ENCODE data around the gene TRIM10. TPM values are rescaled to one million over a fixed set of nuclear protein-coding genes. Genes with fewer than 3 reads are reported as not detected.

TRIM10 gene
- total and polyA plus RNA-seq, 2 experiments from 2014 or later: 0.11 TPM; not detected in 1

DNA sequence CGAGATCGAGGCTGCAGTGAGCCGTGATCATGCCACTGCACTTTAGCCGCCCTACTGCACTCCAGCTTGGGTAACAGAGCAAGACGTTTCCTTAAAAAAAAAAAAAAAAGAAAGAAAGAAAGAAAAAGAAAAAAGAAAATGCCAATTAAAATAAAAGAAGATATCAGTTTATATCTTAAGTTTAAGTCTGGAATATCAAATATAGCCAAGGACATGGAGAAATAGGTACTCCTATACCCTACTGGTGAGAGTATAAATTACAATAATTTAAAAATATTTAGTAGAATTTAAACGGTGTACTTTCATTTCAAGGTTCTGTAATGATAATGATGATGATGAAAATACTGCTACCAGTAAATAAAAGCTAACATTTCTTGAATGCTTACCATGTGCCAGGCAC lies 44.3 kb downstream of the TRIM10 start:
- Histone ChIP-seq H3K4me3 (no peak overlapping the region), H3K79me2 (ENCODE audit: insufficient read depth) (no peaks in the 10 kb centered on the region), H3K9me3 (ENCODE audit: low read depth) (no peaks in the 10 kb centered on the region), H3F3A (ENCODE audit: insufficient read depth) (no peaks in the 10 kb centered on the region), H3K4me1 (ENCODE audit: insufficient read depth) (0 out of 2 replicates have a peak, but pooled peaks cover 3% of the 10 kb centered on the region), H3K27me3 (replicated peaks; ENCODE audit: insufficient read depth) (peaks cover 24% of the 10 kb centered on the region), H2AFZ (no peak overlapping the region), H3K4me2 (ENCODE audit: unreplicated experiment) (no peak overlapping the region), H4K20me1 (ENCODE audit: insufficient read depth) (no peaks in the 10 kb centered on the region), H3K9ac (no peak overlapping the region), H3K36me3 (ENCODE audit: low read depth) (no peaks in the 10 kb centered on the region), H3K9me2 (ENCODE audit: insufficient read depth) (no peaks in the 10 kb centered on the region), H3K27ac (no peak overlapping the region)
- TF ChIP-seq EZH2 (IDR thresholded peaks at IDR 0.05; ENCODE audit: insufficient read depth, poor library complexity, severe bottlenecking) (no peak), EZH2phosphoT487 (IDR thresholded peaks at IDR 0.05; ENCODE audit: insufficient read depth, low read depth) (no peak)
- WGBS, 2 experiments (ENCODE audit: low coverage in 1 of 2, low lambda C conversion rate in 2 of 2, missing lambda C conversion rate in 2 of 2): 57 to 60% methylated on average over 6 of the region's 6 CpGs
- in situ Hi-C loops (cut with MboI): no loop called here
- DNase-seq: no peak

GRCh38 chr6:30113841-30114240 lies 47.2 kb downstream of the TRIM10 start:
- in situ Hi-C loops (cut with MboI): no loop called here
- H3K9me2 ChIP-seq (ENCODE audit: insufficient read depth): no peaks in the 10 kb centered on the region
- TF ChIP-seq EZH2 (IDR thresholded peaks at IDR 0.05; ENCODE audit: insufficient read depth, poor library complexity, severe bottlenecking) (no peak), EZH2phosphoT487 (IDR thresholded peaks at IDR 0.05; ENCODE audit: insufficient read depth, low read depth) (no peak)
- H3K79me2 ChIP-seq (ENCODE audit: insufficient read depth): no peaks in the 10 kb centered on the region
- no peaks in the 10 kb centered on the region for H3K4me1 ChIP-seq (ENCODE audit: insufficient read depth)
- H3K27ac ChIP-seq: no peak overlapping the region
- H3K27me3 ChIP-seq (replicated peaks; ENCODE audit: insufficient read depth): peaks cover 47% of the 10 kb centered on the region
- no peaks in the 10 kb centered on the region for H4K20me1 ChIP-seq (ENCODE audit: insufficient read depth)
- no peak overlapping the region for H3K9ac ChIP-seq
- no peak overlapping the region for H3K4me3 ChIP-seq
- DNase-seq: no peak
- H3F3A ChIP-seq (ENCODE audit: insufficient read depth): no peaks in the 10 kb centered on the region
- WGBS, 2 experiments (ENCODE audit: low coverage in 1 of 2, low lambda C conversion rate in 2 of 2, missing lambda C conversion rate in 2 of 2): 21 to 29% methylated on average over 1 of the region's 1 CpG
- H3K36me3 ChIP-seq (ENCODE audit: low read depth): no peaks in the 10 kb centered on the region
- no peak overlapping the region for H2AFZ ChIP-seq
- no peak overlapping the region for H3K4me2 ChIP-seq (ENCODE audit: unreplicated experiment)
- H3K9me3 ChIP-seq (ENCODE audit: low read depth): no peaks in the 10 kb centered on the region

GRCh38 chr6:30113003-30113759 lies 47.8 kb downstream of the TRIM10 start, which contains the start of gene TRIM31:
Gene TRIM31, minus strand, starts transcription at chr6:30113090. Its CDS starts 285 bp downstream, at chr6:30112805.
- TF ChIP-seq EZH2phosphoT487 (IDR thresholded peaks at IDR 0.05; ENCODE audit: insufficient read depth, low read depth) (no peak), EZH2 (IDR thresholded peaks at IDR 0.05; ENCODE audit: insufficient read depth, poor library complexity, severe bottlenecking) (no peak)

GRCh38 chr6:30112402-30112994 lies 48.5 kb downstream of the TRIM10 start:
- TF ChIP-seq EZH2phosphoT487 (IDR thresholded peaks at IDR 0.05; ENCODE audit: insufficient read depth, low read depth) (no peak), EZH2 (IDR thresholded peaks at IDR 0.05; ENCODE audit: insufficient read depth, poor library complexity, severe bottlenecking) (no peak)
- DNase-seq: no peak
- 53 to 57% methylated on average over 10 of the region's 10 CpGs for WGBS, 2 experiments (ENCODE audit: low coverage in 1 of 2, low lambda C conversion rate in 2 of 2, missing lambda C conversion rate in 2 of 2)
- Histone ChIP-seq H3K9me3 (ENCODE audit: low read depth) (no peaks in the 10 kb centered on the region), H3K4me3 (no peak overlapping the region), H3K4me1 (ENCODE audit: insufficient read depth) (no peaks in the 10 kb centered on the region), H3K9me2 (ENCODE audit: insufficient read depth) (no peaks in the 10 kb centered on the region), H3K36me3 (ENCODE audit: low read depth) (no peaks in the 10 kb centered on the region), H4K20me1 (ENCODE audit: insufficient read depth) (no peaks in the 10 kb centered on the region), H3K4me2 (ENCODE audit: unreplicated experiment) (no peak overlapping the region), H3K9ac (no peak overlapping the region), H3F3A (ENCODE audit: insufficient read depth) (no peaks in the 10 kb centered on the region), H3K27me3 (replicated peaks; ENCODE audit: insufficient read depth) (peaks cover 50% of the 10 kb centered on the region), H3K79me2 (ENCODE audit: insufficient read depth) (no peaks in the 10 kb centered on the region), H3K27ac (no peak overlapping the region), H2AFZ (no peak overlapping the region)
- in situ Hi-C loops (cut with MboI): no loop called here

More at GRCh38 chr6:30113003-30113759, 47.8 kb downstream of the TRIM10 start, which contains the start of gene TRIM31:
- in situ Hi-C loops (cut with MboI): no loop called here
- no peak within 1 kb of the TSS for H3K4me3 ChIP-seq
- H2AFZ ChIP-seq: no peak within 1 kb of the TSS
- H4K20me1 ChIP-seq (ENCODE audit: insufficient read depth): no peaks in the 10 kb centered on the region
- H3K27ac ChIP-seq: no peak within 1 kb of the TSS
- H3K9me3 ChIP-seq (ENCODE audit: low read depth): no peaks in the 10 kb centered on the region
- no peaks in the 10 kb centered on the region for H3K36me3 ChIP-seq (ENCODE audit: low read depth)
- DNase-seq: no peak
- peaks cover 50% of the 10 kb centered on the region for H3K27me3 ChIP-seq (replicated peaks; ENCODE audit: insufficient read depth)
- no peaks in the 10 kb centered on the region for H3K79me2 ChIP-seq (ENCODE audit: insufficient read depth)
- no peaks in the 10 kb centered on the region for H3K9me2 ChIP-seq (ENCODE audit: insufficient read depth)
- no peak within 1 kb of the TSS for H3K9ac ChIP-seq
- H3K4me1 ChIP-seq (ENCODE audit: insufficient read depth): no peaks in the 10 kb centered on the region
- 74% methylated on average over 3 of the region's 3 CpGs for WGBS, 2 experiments (ENCODE audit: low coverage in 1 of 2, low lambda C conversion rate in 2 of 2, missing lambda C conversion rate in 2 of 2)
- H3F3A ChIP-seq (ENCODE audit: insufficient read depth): no peaks in the 10 kb centered on the region
- no peak within 1 kb of the TSS for H3K4me2 ChIP-seq (ENCODE audit: unreplicated experiment)
